Endothelial cell of umbilical vein (primary cell): ENCODE results near the gene DNAJB12. TPM values are rescaled to one million over a fixed set of nuclear protein-coding genes. Genes with fewer than 3 reads are reported as not detected.

Source experiments
- BruUV-seq: library from RNA; stranded (reverse); fragments of 400-500 nt; replicated peaks from 2 replicates; lab custom pipeline; 2021; lab: Mats Ljungman, UMichigan
- CTCF ChIA-PET: fragments of 300-600, 350-600 bp; sonication (Branson Sonifier 250); formaldehyde crosslinking; loops from one replicate; lab custom pipeline; 2021; ENCODE audit warnings: antibody characterized with exemption, inconsistent platforms; lab: Charles Lee
- POLR2A ChIA-PET: fragments of 300-600, 350-600 bp; sonication (Branson Sonifier 250); formaldehyde crosslinking; loops from one replicate; lab custom pipeline; 2021; ENCODE audit warnings: antibody characterized with exemption, inconsistent platforms; lab: Charles Lee
- DNase-seq: peaks from one replicate; pipeline ENCODE4 v3.0.0-alpha.2; 2011; ENCODE audit warnings: low read depth, low spot score
- FAIRE-seq: peaks from 2 replicates; lab custom pipeline; 2011; peaks lifted over from hg19 to GRCh38; lab: Jason Lieb, UNC
- H2AFZ ChIP-seq: 2 replicates; pipeline ENCODE4 v1.6.0; 2012; ENCODE audit warnings: low read depth, low read length, control low read depth, inconsistent platforms
- H3K27ac ChIP-seq: 2 replicates; pipeline ENCODE4 v1.5.1; 2011; ENCODE audit warnings: low read depth, mild to moderate bottlenecking, control low read depth, low read length, moderate library complexity; ENCODE audit not compliant: insufficient read depth
- H3K27me3 ChIP-seq, 2 experiments: 2 replicates each; pipeline versions ENCODE4 v1.6.0 to v1.6.1; 2011; ENCODE audit warnings: low read length in 2 of 2, mixed read lengths in 1 of 2; ENCODE audit not compliant: control insufficient read depth in 2 of 2, insufficient read depth in 2 of 2
- H3K36me3 ChIP-seq, 2 experiments: 2 replicates in 1 of 2; 3 replicates in 1 of 2; pipeline ENCODE4 v1.5.1; 2011; ENCODE audit warnings: low read length in 2 of 2, mild to moderate bottlenecking in 1 of 2, moderate library complexity in 1 of 2; ENCODE audit not compliant: control insufficient read depth in 2 of 2, insufficient read depth in 2 of 2; ENCODE audit errors: extremely low read depth in 1 of 2
- H3K4me1 ChIP-seq: 3 replicates; pipeline ENCODE4 v1.5.1; 2011; ENCODE audit warnings: mild to moderate bottlenecking, low read length; ENCODE audit not compliant: control insufficient read depth, insufficient read depth; ENCODE audit errors: extremely low read depth
- H3K4me2 ChIP-seq: 2 replicates; pipeline ENCODE4 v1.6.1; 2011; ENCODE audit warnings: low read length, control low read depth, mixed read lengths; ENCODE audit not compliant: insufficient read depth
- H3K4me3 ChIP-seq, 3 experiments: fragments of 200-600 bp in 1 of 3; sonication (generic), shearing (Covaris generic) in 1 of 3; replicated peaks in 1 of 3; 2 replicates each; pipeline ENCODE4 v1.5.1; 2011 to 2016; ENCODE audit warnings: control low read depth in 3 of 3, low read length in 3 of 3, mild to moderate bottlenecking in 2 of 3, inconsistent platforms in 1 of 3, low read depth in 1 of 3, moderate library complexity in 1 of 3; ENCODE audit not compliant: insufficient read depth in 1 of 3
- H3K79me2 ChIP-seq: 2 replicates; pipeline ENCODE4 v1.6.0; 2012; ENCODE audit warnings: low read length, inconsistent platforms; ENCODE audit not compliant: control insufficient read depth, insufficient read depth
- H3K9ac ChIP-seq: replicated peaks from 2 replicates; pipeline ENCODE3; 2011; ENCODE audit warnings: low read length, control low read depth; ENCODE audit not compliant: insufficient read depth; ENCODE audit errors: extremely low read depth
- H3K9me1 ChIP-seq: replicated peaks from 3 replicates; pipeline ENCODE4 v1.6.0; 2011; ENCODE audit warnings: mild to moderate bottlenecking, low read length; ENCODE audit not compliant: control insufficient read depth, insufficient read depth; ENCODE audit errors: extremely low read depth
- H3K9me3 ChIP-seq: replicated peaks from 2 replicates; pipeline ENCODE4 v1.5.1; 2012; ENCODE audit warnings: low read length, inconsistent platforms; ENCODE audit not compliant: control insufficient read depth, insufficient read depth
- H4K20me1 ChIP-seq: replicated peaks from 2 replicates; pipeline ENCODE3; 2011; ENCODE audit warnings: mild to moderate bottlenecking, low read length; ENCODE audit not compliant: control insufficient read depth, insufficient read depth; ENCODE audit errors: extremely low read depth
- EZH2 ChIP-seq: IDR thresholded peaks from 2 replicates; pipeline ENCODE4 v1.6.1; 2012; ENCODE audit warnings: borderline replicate concordance, low read depth, mild to moderate bottlenecking, moderate library complexity, low read length, inconsistent platforms; ENCODE audit not compliant: severe bottlenecking
- FOS ChIP-seq: IDR thresholded peaks from 2 replicates; pipeline ENCODE4 v1.6.1; 2011; ENCODE audit warnings: mild to moderate bottlenecking, low read length, moderate library complexity, borderline replicate concordance; ENCODE audit not compliant: insufficient read depth
- GATA2 ChIP-seq: IDR thresholded peaks from 2 replicates; pipeline ENCODE4 v1.7.0; 2011; ENCODE audit warnings: low read depth, mild to moderate bottlenecking, moderate library complexity, mixed read lengths, low read length; ENCODE audit not compliant: insufficient read length, insufficient read depth
- JUN ChIP-seq: IDR thresholded peaks from 2 replicates; pipeline ENCODE4 v1.6.1; 2011; ENCODE audit warnings: borderline replicate concordance, low read depth; ENCODE audit not compliant: insufficient read length, insufficient read depth
- MYC ChIP-seq: IDR thresholded peaks from one replicate; pipeline ENCODE4 v1.6.1; 2011; ENCODE audit warnings: mild to moderate bottlenecking, low read depth, low read length
- POLR2A ChIP-seq: IDR thresholded peaks from 2 replicates; pipeline ENCODE4 v1.6.1; 2012; ENCODE audit warnings: low read depth, mild to moderate bottlenecking, control low read depth, low read length
- POLR2AphosphoS5 ChIP-seq: IDR thresholded peaks from 2 replicates; pipeline ENCODE4 v1.6.1; 2012; ENCODE audit warnings: low read depth, mild to moderate bottlenecking, control low read depth, low read length, moderate library complexity; ENCODE audit not compliant: insufficient read depth
- dilution Hi-C: fragments of 300-500 bp; cut with MboI; formaldehyde crosslinking; loops from one replicate; pipeline ENCODE4 v1.15.0; 2019; ENCODE audit warnings: low sequenced_read_pairs; ENCODE audit not compliant: extremely low pct_ligation_motif_present
- intact Hi-C: fragments of 100-400 bp; cut with micrococcal nuclease; formaldehyde crosslinking; loops from one replicate; pipeline ENCODE4 v1.10.0; 2022
- polyA plus RNA-seq, 4 experiments: library from polyadenylated mRNA; depleted of rRNA in 3 of 4; stranded (reverse) in 3 of 4; unstranded in 1 of 4; fragments of >200 nt; gene quantifications; 2 replicates each; pipeline versions ENCODE4 v1.2.1 to v1.2.3, GENCODE V29; 2011 to 2012; ENCODE audit warnings: missing spikeins in 1 of 4
- total RNA-seq: library from RNA; stranded (reverse); gene quantifications from 2 replicates; pipeline ENCODE4 v1.2.3, GENCODE V29; 2021
- TF ChIP-seq, protein P1 (sequence below): IDR thresholded peaks from 2 replicates; pipeline ENCODE4 v1.6.1; 2011; ENCODE audit not compliant: insufficient read depth, insufficient read length
- TF ChIP-seq, protein P2 (sequence below), 2 donors: IDR thresholded peaks; 1 replicate in 1 of 2; 2 replicates in 1 of 2; pipeline ENCODE4 v1.5.1; 2011; ENCODE audit warnings: low read length in 2 of 2, mild to moderate bottlenecking in 2 of 2, moderate library complexity in 2 of 2, control low read depth in 1 of 2, inconsistent platforms in 1 of 2, low read depth in 1 of 2; ENCODE audit not compliant: insufficient read depth in 1 of 2; ENCODE audit errors: extremely low read depth in 1 of 2

The DNAJB12 gene
- total and polyA plus RNA-seq, 2 donors (not counting 3 experiments of a cell fraction or from before 2014, with no cell fraction given): 27.2 to 44.2 TPM

DNA sequence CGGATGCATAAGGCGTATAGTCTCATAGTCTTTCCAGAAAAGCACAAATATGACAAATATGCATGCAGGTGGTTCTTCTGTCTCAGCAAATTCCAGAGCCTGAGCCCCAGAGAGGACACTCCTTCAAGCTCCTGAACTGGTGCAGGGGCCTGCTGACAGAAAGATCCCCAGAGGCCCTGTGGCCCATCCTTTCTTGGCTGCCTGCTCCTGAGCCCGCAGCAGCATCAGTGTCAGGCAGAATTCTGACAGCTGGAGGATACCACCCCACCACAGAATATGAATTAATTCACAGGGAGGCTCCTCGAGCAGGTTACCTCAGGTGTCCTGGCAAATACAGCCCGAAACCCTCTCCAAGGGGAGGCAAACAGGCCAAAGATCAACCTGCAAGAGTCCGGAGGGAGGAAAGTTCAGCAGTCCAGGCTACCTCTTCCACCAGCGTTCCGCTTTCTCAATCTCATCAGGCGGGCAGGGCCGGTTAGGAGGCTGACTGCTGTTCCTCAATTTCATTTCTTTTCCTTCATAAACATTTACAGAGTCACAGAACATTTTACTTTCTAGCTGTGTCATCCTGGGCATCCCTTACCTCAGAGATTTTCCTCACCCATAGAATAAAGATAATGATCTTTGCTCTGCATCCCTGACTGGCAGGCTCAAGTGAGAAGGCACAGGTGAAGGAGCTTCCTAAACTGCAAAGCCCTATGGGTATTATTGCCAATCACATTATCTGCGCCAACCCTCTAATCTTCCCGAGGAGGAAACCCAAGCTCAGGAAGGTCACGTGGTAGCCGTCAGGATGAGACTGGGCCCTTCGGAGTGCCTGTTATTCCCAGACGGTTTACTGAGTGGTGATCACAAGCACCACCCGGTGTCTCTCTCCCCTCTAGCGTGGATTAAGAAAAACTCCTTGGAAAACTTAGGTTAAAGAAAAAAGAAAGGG lies 1.4 kb downstream of the DNAJB12 start:
- no peak overlapping the region for H2AFZ ChIP-seq
- peak; percentile 58 for DNase-seq
- no peak for TF ChIP-seq MYC
- TF ChIP-seq, protein P1, sequence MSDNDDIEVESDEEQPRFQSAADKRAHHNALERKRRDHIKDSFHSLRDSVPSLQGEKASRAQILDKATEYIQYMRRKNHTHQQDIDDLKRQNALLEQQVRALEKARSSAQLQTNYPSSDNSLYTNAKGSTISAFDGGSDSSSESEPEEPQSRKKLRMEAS: no peak
- no peak for TF ChIP-seq JUN
- TF ChIP-seq, protein P2, sequence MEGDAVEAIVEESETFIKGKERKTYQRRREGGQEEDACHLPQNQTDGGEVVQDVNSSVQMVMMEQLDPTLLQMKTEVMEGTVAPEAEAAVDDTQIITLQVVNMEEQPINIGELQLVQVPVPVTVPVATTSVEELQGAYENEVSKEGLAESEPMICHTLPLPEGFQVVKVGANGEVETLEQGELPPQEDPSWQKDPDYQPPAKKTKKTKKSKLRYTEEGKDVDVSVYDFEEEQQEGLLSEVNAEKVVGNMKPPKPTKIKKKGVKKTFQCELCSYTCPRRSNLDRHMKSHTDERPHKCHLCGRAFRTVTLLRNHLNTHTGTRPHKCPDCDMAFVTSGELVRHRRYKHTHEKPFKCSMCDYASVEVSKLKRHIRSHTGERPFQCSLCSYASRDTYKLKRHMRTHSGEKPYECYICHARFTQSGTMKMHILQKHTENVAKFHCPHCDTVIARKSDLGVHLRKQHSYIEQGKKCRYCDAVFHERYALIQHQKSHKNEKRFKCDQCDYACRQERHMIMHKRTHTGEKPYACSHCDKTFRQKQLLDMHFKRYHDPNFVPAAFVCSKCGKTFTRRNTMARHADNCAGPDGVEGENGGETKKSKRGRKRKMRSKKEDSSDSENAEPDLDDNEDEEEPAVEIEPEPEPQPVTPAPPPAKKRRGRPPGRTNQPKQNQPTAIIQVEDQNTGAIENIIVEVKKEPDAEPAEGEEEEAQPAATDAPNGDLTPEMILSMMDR (IDR thresholded peaks at IDR 0.05; ENCODE audit: extremely low read depth in 1 of 2, insufficient read depth in 1 of 2, low read depth in 1 of 2, low read length in 2 of 2): no peak
- no peak for TF ChIP-seq EZH2
- no peak for TF ChIP-seq GATA2
- no peak for TF ChIP-seq FOS
- TF ChIP-seq POLR2A: no peak
- TF ChIP-seq POLR2AphosphoS5: no peak
- intact Hi-C loops (no loop called here), dilution Hi-C loops (no loop called here)
- peak overlapping the region; percentile 74 for H3K4me2 ChIP-seq
- peaks cover 14% of the 10 kb centered on the region for H3K4me1 ChIP-seq
- ChIA-PET CTCF (interaction anchor here (1.0 kb wide), 2 partner anchors 227 to 481 kb away, joined by 3 read pairs; no protein-coding TSS in a partner anchor), POLR2A (interaction anchor here (0.9 to 1.1 kb wide), 3 partner anchors 10 to 743 kb away, joined by 3 read pairs; partner anchors contain the start of genes DDIT4 and P4HA1)
- no peaks in the 10 kb centered on the region for H3K9me1 ChIP-seq
- H3K79me2 ChIP-seq: peaks cover 51% of the 10 kb centered on the region
- peak; percentile 70 for FAIRE-seq
- H3K4me3 ChIP-seq: peak overlapping the region; percentile 66 to 80 (median 69)
- H3K27ac ChIP-seq: peak overlapping the region; percentile 89
- H4K20me1 ChIP-seq: no peaks in the 10 kb centered on the region
- BruUV-seq: no TSS peak
- H3K9ac ChIP-seq: peak overlapping the region; percentile 97
- no peaks in the 10 kb centered on the region for H3K27me3 ChIP-seq
- peaks cover 2 to 17% of the 10 kb centered on the region in 2 experiments for H3K36me3 ChIP-seq
- no peaks in the 10 kb centered on the region for H3K9me3 ChIP-seq
